Left lung (tissue), 10 donors: ENCODE measurements around the gene DMRTB1. TPM values are rescaled to one million over a fixed set of nuclear protein-coding genes. Genes with fewer than 3 reads are reported as not detected.
A peak's percentile ranks its signal among the peaks of the same experiment; 100 is the strongest.

ENCODE experiments used
- ATAC-seq: fragments of 200-7000 bp; cut with Tn5 transposase; one replicate; pipeline ENCODE4 v1.9.1; 2020; ENCODE audit warnings: moderate library complexity
- DNase-seq, 4 donors: peaks; one replicate each; pipeline ENCODE4 v3.0.0-alpha.2; 2013 to 2020
- H3K27ac ChIP-seq, 2 donors: fragments of 200-600 bp; sonication (generic) in 1 of 2; one replicate each; pipeline versions ENCODE4 v1.5.0 to v1.8.0; 2020 to 2021
- H3K27me3 ChIP-seq, 2 donors: fragments of 200-600 bp; sonication (generic) in 1 of 2; one replicate each; pipeline versions ENCODE4 v1.5.0 to v1.8.0; 2020 to 2021
- H3K36me3 ChIP-seq, 2 donors: fragments of 200-600 bp; sonication (generic) in 1 of 2; one replicate each; pipeline versions ENCODE4 v1.5.0 to v1.8.0; 2020 to 2021
- H3K4me1 ChIP-seq, 2 donors: fragments of 200-600 bp; one replicate each; pipeline ENCODE4 v1.8.0; 2021
- H3K4me3 ChIP-seq, 2 donors: fragments of 200-600 bp; sonication (generic) in 1 of 2; one replicate each; pipeline versions ENCODE4 v1.5.0 to v1.8.0; 2020 to 2021; ENCODE audit warnings: mild to moderate bottlenecking in 1 of 2
- H3K9me3 ChIP-seq, 2 donors: fragments of 200-600 bp; sonication (generic) in 1 of 2; one replicate each; pipeline versions ENCODE4 v1.5.0 to v1.8.0; 2020 to 2021
- CTCF ChIP-seq, 2 donors: fragments of 200-600 bp; sonication (generic) in 1 of 2; IDR thresholded peaks; one replicate each; pipeline versions ENCODE4 v1.5.0 to v1.8.0; 2021; ENCODE audit warnings: antibody characterized with exemption in 2 of 2
- intact Hi-C, 2 donors: fragments of 100-400 bp; cut with DNase I; formaldehyde crosslinking; loops; one replicate each; pipeline versions ENCODE4 v1.11.2 to v1.14.2; 2022
- polyA plus RNA-seq, 6 donors: library from polyadenylated mRNA; unstranded; fragments of 120-200 nt; gene quantifications; one replicate each; pipeline ENCODE4 v1.2.1, GENCODE V29; 2013; ENCODE audit not compliant: insufficient read length in 6 of 6
- total RNA-seq, 2 donors: library from RNA; stranded (reverse); fragmentation: NEBNext Ultra II Directional; extraction: Animal tissue kit (Norgen Biotek cat#: 25700); gene quantifications; one replicate each; pipeline ENCODE4 v1.2.1, GENCODE V29; 2021
- donor health status: DM: no; HTN: yes; CAD: no.
- donor health status: DM: no; HTN: no; CAD: no.

Gene DMRTB1
- total and polyA plus RNA-seq, 8 donors, result not detected

- intact Hi-C loops, result no loop called here
- H3K27ac ChIP-seq, result no peak overlapping the region
- peak; percentile 96 for ATAC-seq
- H3K4me3 ChIP-seq, result no peak overlapping the region
- H3K9me3 ChIP-seq, result no peaks in the 10 kb centered on the region
- peaks cover 0 to 12% of the 10 kb centered on the region in 2 donors for H3K27me3 ChIP-seq
- TF ChIP-seq CTCF (IDR thresholded peaks at IDR 0.05), result peak; percentile 46 to 61
- H3K36me3 ChIP-seq, result no peaks in the 10 kb centered on the region
- no peaks in the 10 kb centered on the region for H3K4me1 ChIP-seq
- peak; percentile 46 to 83 (median 72) for DNase-seq
Measured at GRCh38 chr1:53470155-53470554, 11.0 kb downstream of the DMRTB1 start.

GRCh38 chr1:53470584-53470983 is 11.4 kb downstream of the DMRTB1 start:
- peaks cover 0 to 12% of the 10 kb centered on the region in 2 donors for H3K27me3 ChIP-seq
- intact Hi-C loops, result no loop called here
- DNase-seq, result no peak
- H3K9me3 ChIP-seq, result no peaks in the 10 kb centered on the region
- no peak overlapping the region for H3K4me3 ChIP-seq
- no peak overlapping the region for H3K27ac ChIP-seq
- no peaks in the 10 kb centered on the region for H3K36me3 ChIP-seq
- TF ChIP-seq CTCF (IDR thresholded peaks at IDR 0.05), result no peak
- no peaks in the 10 kb centered on the region for H3K4me1 ChIP-seq
- ATAC-seq, result no peak

- ATAC-seq (no peak), DNase-seq (no peak)
- no peak overlapping the region for H3K4me3 ChIP-seq
- H3K36me3 ChIP-seq, result no peaks in the 10 kb centered on the region
- intact Hi-C loops, result no loop called here
- peaks cover 0 to 12% of the 10 kb centered on the region in 2 donors for H3K27me3 ChIP-seq
- no peaks in the 10 kb centered on the region for H3K4me1 ChIP-seq
- H3K9me3 ChIP-seq, result no peaks in the 10 kb centered on the region
- no peak for TF ChIP-seq CTCF (IDR thresholded peaks at IDR 0.05)
- H3K27ac ChIP-seq, result no peak overlapping the region
Measured at GRCh38 chr1:53471000-53471399, 11.8 kb downstream of the DMRTB1 start.

- intact Hi-C loops, result no loop called here
- ATAC-seq (no peak), DNase-seq (no peak)
- Histone ChIP-seq H3K27me3 (peaks cover 0 to 12% of the 10 kb centered on the region in 2 donors), H3K9me3 (no peaks in the 10 kb centered on the region), H3K36me3 (no peaks in the 10 kb centered on the region), H3K4me1 (no peaks in the 10 kb centered on the region), H3K27ac (no peak overlapping the region), H3K4me3 (no peak overlapping the region)
- no peak for TF ChIP-seq CTCF (IDR thresholded peaks at IDR 0.05)
Measured at GRCh38 chr1:53473463-53473862, 14.3 kb downstream of the DMRTB1 start.

GRCh38 chr1:53475664-53476063 is 16.5 kb downstream of the DMRTB1 start:
- no peaks in the 10 kb centered on the region for H3K9me3 ChIP-seq

More at GRCh38 chr1:53475664-53476063, 16.5 kb downstream of the DMRTB1 start:
- no peak overlapping the region for H3K4me3 ChIP-seq
- H3K27ac ChIP-seq, result no peak overlapping the region
- peaks cover 0 to 3% of the 10 kb centered on the region in 2 donors for H3K27me3 ChIP-seq
- DNase-seq (no peak), ATAC-seq (no peak)
- TF ChIP-seq CTCF (IDR thresholded peaks at IDR 0.05), result no peak
- no peaks in the 10 kb centered on the region for H3K4me1 ChIP-seq
- no peaks in the 10 kb centered on the region for H3K36me3 ChIP-seq
- intact Hi-C loops, result no loop called here
